GM18870 (cell line): Measurements from ENCODE around the gene METTL26.

Source experiments
- ATAC-seq: cut with Tn5 transposase; IDR thresholded peaks from one replicate; pipeline ENCODE4 v1.9.1; 2021; ENCODE audit warnings: moderate library complexity; ENCODE audit not compliant: unreplicated experiment

METTL26 gene

DNA sequence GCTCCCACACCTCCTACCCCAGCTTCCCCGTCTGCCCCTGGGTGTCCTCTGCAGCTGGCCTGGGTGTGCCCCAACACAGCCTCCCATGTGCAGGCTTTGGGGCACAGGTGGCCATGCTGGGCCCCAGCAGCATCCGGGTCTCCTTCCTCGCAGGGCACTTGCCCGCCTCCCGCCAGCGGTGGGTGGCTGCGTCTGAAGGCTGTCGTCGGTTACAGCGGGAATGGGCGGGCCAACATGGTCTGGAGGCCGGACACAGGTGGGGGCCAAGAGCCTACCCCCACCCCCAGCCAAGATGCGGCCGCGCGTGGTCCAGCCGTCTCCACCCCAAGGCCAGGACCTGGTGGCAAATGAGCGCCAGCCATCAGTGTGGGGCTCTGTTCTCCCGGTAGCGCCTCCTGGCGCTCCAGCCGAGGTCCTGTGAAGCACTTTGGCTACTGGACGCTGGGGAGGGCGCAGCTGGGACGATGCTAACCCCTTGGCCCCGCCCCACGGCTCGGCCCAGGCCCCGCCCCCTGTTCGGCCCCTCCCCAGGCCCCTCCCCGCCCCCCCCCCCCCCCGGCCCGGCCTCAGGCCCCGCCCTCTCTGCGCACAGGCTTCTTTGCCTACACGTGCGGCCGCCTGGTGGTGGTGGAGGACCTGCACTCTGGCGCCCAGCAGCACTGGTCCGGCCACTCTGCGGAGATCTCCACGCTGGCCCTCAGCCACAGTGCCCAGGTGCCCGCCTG lies 24.5 kb upstream of the METTL26 start:
- no peak for ATAC-seq

GRCh38 chr16:660132-660458 lies 24.0 kb upstream of the METTL26 start:
- no peak for ATAC-seq

DNA sequence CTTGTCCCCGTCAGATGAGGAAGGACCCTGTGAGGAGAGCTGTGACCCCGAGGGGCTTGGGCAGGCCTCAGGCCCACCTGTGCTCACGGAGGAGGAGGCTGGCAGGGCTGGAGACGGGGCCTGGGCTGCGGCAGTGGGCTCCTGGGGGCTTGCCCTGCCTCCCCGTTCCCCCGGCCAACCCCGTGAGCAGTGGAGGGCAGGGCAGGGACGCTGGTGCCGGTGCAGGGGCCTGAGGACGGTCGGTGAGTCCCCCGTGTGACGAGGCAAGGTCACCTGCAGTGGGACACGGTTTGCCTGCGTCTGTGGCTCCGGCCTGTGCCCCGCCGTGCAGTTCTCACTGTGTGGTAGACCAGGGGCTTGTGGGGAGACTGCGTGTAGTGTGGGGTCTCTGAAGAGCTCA lies 23.5 kb upstream of the METTL26 start:
- no peak for ATAC-seq

- no peak for ATAC-seq
Measured at GRCh38 chr16:658679-659571, 22.8 kb upstream of the METTL26 start.

GRCh38 chr16:657487-657886 lies 21.4 kb upstream of the METTL26 start:
- ATAC-seq = no peak

- no peak for ATAC-seq
Measured at GRCh38 chr16:654034-654433, 17.9 kb upstream of the METTL26 start.

DNA sequence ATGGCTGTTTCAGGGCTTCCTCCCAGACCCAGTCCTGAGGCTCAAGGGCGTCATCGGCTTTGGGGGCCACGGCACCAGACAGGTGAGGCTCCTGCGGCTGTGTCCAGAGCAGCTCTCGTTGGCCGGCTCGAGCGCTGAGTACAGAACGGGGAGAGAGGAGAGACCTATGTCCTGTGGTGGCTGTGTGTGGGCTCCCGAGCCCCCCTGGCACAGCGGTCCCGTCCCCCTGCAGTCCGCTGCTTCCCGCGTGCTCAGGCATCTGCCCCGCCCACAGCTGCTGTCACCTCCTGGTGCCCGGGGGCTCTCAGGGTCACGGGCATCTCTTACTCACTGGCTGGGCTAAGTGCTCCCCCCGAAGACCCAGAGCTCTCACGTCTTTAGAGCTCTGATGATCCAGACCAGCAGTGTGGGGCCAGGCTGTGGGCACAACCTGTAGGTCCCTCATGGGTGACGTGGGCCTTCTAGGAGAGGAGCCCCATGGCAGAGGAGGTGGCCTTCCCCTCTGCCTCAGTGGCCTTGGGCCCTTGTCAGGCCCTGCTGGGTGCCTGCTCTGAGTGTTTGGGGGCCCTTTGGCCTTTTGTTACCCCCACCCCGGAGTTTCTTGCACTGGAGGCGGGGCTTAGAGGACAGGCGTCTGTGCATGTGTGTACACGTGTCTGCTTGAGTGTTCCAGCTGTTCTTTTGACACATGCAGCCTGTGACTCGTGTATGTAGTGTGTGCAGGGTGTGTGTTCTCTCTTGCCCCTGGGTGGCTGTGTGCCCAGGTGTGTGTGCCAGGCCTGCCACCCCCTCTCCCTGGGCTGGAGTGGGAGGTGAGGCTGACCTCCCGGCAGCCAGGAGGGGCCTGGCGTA lies 16.6 kb upstream of the METTL26 start:
- no peak for ATAC-seq

GRCh38 chr16:651844-652243 lies 15.7 kb upstream of the METTL26 start:
- ATAC-seq = no peak

DNA sequence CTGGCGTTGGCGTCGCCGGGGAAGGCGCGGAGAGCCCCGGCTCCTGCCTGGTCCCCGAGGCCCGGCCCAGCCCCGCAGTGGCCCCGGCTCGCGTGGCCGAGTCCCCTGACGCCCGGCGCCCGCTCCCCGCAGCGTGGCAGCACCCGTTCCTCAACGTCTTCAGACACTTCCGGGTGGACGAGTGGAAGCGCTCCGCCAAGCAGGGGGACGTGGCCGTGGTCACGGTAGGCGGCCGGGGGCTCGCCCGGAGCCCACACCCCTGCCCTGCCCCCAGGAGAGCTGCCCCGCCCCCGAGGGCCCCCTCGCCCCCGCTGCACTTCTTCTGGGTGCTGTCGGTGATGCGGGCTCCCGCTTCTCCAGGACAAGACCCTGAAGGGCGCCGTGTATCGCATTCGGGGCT lies 13.5 kb upstream of the METTL26 start:
- ATAC-seq = no peak

GRCh38 chr16:648781-649589 lies 12.9 kb upstream of the METTL26 start, which contains the start of gene WDR90:
Gene WDR90, plus strand, starts transcription at chr16:649365. Its CDS starts 52 bp downstream, at chr16:649417.
- ATAC-seq = no peak

- no peak for ATAC-seq
Measured at GRCh38 chr16:648071-648780, 12.1 kb upstream of the METTL26 start.

DNA sequence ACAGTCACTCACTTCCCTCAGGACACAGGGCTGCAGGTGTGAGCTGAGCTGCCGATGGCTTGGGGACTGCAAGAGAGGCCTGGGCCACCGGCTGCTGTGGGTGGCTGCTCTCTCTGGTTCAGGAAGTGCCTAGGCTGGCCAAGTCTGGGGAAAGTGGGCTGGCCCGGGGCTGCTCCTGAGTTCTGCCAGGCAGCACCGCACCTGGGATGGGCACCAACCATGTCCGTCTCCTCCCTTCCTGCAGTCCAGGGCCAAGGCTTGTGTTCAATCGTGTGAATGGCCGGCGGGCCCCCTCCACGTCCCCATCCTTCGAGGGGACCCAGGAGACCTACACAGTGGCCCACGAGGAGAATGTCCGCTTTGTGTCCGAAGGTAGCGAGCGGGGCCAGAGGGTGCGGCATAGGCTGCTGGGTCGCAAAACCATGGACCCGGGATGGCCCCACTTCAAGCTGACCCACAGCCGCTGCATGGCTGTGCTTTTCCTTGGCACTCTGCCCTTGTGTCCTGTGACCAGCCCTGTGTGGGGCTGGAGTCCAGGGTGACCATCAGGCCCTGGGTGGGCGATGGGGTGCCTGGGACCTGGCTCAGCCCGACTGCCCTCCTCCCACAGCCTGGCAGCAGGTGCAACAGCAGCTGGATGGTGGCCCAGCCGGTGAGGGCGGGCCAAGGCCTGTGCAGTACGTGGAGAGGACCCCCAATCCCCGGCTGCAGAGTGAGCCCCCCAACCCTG lies 11.2 kb upstream of the METTL26 start:
- ATAC-seq = no peak

DNA sequence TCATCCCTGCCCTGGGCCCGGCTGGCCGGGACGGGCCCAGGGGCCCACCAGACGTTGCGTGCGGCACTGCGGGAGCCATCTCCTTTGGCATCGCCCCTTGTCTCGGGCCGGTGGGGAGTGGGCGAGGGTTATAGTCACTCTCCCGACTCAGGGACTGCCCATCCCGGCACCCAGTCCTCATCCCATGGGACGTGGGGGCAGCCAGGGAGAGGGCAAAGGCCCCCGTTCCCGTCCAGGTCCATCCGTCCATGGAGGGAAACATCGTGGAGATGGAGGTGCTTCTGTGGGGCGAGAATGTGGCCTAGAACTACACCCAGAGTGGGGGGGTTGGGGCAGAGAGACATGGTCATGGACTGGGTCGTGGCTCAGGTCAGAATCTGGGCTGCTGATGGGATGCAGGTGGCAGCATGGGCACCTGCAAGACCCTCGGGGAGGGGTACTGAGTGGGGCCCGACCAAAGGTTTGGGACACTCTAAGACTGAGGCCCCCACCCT lies 10.6 kb upstream of the METTL26 start:
- no peak for ATAC-seq

- ATAC-seq = no peak
Measured at GRCh38 chr16:645852-646678, 10.0 kb upstream of the METTL26 start.

- ATAC-seq = no peak
Measured at GRCh38 chr16:644556-644955, 8.5 kb upstream of the METTL26 start.

DNA sequence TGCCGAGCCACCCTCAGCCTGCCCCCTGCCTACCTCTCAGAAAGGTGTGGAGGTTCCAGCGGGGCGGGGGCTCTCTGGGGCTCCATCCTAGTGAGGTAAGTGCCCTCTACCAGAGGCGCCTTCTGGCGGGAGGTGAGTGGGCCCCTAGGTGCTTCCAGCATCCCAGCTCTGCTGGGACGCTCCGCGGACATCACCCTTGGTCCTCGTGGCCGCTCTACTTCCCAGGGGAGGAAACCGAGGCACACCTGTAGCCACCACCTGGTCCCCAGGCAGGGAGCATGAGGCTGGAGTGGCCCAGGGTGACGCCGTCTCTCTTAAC lies 6.9 kb upstream of the METTL26 start:
- no peak for ATAC-seq

GRCh38 chr16:642189-643049 lies 6.3 kb upstream of the METTL26 start:
- no peak for ATAC-seq
